HFF-Myc (cell line): ENCODE data around the gene PGC.
A peak's percentile ranks its signal among the peaks of the same experiment; 100 is the strongest.

Experiments
- DNase-seq: peaks from one replicate; pipeline ENCODE4 v3.0.0-alpha.2; 2011; ENCODE audit warnings: low read depth; ENCODE audit errors: extremely low read depth
- H3K4me3 ChIP-seq: replicated peaks from 2 replicates; pipeline ENCODE4 v1.5.1; 2011; ENCODE audit warnings: low read depth, mild to moderate bottlenecking, control low read depth, low read length
- TF ChIP-seq, protein P1 (sequence below): IDR thresholded peaks from 2 replicates; pipeline ENCODE4 v1.5.1; 2012; ENCODE audit warnings: mild to moderate bottlenecking, low read depth, low read length, control low read depth; ENCODE audit errors: missing control alignments

PGC gene

DNA sequence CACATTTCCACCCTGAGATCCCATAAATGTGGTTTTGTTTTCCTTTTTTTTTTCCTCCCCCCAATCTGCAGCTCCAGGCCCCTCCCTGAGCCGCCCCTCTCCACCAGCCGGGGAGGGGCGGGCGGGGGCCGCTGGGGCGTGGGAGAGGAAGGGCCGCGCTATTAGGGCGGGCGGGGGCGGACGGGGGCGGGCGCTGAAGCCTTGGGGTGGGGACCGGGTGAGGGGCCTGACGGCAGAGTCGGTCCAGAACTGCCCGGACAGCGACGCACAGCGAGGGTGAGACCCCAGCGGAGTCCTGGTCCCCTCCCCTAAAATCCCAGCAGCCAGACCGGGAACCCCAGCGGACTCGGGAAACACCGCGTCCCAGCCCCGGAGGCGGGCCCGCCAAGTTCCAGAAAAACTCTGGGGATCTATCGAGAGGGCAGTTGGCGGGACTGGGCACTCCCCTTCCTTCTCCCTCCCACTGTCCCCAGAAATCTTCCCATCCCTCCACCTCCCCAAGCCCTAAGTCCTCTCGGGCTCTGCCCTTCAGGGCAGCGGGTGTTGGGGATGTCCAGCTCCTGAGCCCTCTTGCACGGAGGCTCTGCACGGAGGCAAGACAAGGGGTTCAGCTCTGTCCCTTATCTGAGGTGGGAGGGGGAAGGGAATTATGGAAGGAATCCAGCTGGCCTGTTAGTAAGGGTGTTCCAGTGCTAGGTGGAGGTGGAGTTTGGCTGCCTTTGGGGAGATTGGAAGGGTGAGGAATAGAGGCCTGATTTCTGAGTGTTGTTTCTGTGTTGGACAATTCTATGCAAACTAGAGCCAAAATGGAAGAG, 33.6 kb upstream of the PGC start, which contains the start of gene PRICKLE4:
PRICKLE4 (plus strand) TSS at position 232 of the 815 bp plus-strand sequence. CDS start 2,692 bp downstream, outside the sequence.
- no peak for DNase-seq
- TF ChIP-seq, protein P1, sequence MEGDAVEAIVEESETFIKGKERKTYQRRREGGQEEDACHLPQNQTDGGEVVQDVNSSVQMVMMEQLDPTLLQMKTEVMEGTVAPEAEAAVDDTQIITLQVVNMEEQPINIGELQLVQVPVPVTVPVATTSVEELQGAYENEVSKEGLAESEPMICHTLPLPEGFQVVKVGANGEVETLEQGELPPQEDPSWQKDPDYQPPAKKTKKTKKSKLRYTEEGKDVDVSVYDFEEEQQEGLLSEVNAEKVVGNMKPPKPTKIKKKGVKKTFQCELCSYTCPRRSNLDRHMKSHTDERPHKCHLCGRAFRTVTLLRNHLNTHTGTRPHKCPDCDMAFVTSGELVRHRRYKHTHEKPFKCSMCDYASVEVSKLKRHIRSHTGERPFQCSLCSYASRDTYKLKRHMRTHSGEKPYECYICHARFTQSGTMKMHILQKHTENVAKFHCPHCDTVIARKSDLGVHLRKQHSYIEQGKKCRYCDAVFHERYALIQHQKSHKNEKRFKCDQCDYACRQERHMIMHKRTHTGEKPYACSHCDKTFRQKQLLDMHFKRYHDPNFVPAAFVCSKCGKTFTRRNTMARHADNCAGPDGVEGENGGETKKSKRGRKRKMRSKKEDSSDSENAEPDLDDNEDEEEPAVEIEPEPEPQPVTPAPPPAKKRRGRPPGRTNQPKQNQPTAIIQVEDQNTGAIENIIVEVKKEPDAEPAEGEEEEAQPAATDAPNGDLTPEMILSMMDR = no peak
- peak within 1 kb of the TSS; percentile 57 for H3K4me3 ChIP-seq

DNA sequence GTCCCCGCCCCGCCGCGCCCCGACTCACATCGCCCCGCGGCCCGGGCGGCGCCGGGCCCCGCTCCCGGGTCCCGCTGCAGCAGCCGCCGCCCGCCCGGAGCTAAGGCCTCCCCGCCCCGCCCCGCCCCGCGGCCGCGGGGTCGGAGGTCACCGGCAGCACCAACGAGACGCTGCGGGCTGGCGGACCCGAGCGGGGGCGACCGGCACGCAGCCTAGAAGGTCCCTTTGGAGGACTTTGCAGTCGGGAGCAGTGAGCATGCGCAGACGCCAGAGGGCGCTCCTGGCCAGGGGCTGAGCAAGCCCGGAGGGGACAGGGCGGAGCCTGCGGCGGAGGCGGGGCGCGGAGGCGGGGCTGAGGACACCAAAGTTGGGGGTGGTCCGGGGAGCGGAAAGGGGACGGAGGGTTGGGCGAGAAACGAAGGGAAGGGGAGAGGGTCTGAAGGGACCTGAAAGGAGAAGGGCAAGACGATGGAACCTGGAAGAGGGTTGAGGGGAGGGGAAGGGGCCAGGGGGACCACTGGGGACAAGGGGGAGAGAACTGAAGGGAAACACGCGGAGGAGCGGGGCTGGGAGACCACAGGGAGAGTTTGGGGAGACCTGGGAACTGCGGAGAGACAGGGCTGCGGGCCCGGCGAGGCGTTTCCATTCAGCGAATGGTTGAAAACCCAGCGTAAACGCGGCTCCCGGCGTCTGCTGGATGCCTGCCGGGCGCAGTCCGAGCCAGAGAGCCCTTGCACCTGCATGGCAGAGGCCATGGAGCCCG, 32.8 kb upstream of the PGC start, which contains the start of gene FRS3:
FRS3 (minus strand) TSS at position 113 of the 763 bp plus-strand sequence. CDS start 2,913 bp downstream, outside the sequence.
- TF ChIP-seq, protein P1 = peak; percentile 90
- peak; percentile 75 for DNase-seq
- H3K4me3 ChIP-seq = peak within 1 kb of the TSS; percentile 57

DNA sequence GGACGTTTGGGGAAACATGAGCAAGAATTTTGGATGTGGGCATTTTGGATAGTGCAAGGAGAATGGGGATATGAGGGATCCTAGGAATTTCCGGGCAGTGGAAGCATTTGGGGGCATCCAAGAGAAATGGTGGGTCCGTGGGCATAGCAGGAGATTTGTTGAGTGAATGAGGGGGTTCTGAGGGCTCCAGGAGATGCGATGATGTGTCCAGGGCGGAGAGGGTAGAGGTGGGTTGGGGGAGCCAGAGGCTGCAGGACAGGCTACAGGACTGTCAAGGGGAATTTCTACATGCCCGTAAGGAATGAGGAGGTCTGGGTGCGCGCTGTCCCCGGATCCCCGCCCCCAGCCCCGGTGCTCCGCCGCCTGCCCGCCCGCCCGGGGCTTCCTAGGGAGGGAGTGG, 32.1 kb upstream of the PGC start:
- peak overlapping the region; percentile 57 for H3K4me3 ChIP-seq
- no peak for DNase-seq
- TF ChIP-seq, protein P1 = no peak

DNA sequence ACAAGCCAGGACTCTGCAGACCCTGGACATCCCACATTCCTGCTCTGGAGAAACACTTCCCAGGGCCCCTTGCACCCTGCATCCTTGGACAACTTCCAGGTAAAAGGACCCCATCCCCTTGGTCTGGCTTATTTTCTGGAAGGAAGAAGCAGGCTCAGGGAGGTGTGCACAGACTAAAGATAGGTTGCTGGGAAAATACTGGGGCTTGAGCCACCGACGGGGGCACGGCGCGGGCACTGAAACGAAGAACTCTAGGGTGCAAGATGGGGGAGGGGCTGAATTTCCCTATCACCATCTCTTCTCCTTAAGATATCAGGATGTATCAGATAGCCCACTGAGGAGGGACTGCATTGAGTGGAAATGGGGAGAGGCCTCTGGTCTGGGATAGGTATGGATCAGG, 31.7 kb upstream of the PGC start:
- peak overlapping the region; percentile 57 for H3K4me3 ChIP-seq
- TF ChIP-seq, protein P1 = no peak
- DNase-seq = no peak

DNA sequence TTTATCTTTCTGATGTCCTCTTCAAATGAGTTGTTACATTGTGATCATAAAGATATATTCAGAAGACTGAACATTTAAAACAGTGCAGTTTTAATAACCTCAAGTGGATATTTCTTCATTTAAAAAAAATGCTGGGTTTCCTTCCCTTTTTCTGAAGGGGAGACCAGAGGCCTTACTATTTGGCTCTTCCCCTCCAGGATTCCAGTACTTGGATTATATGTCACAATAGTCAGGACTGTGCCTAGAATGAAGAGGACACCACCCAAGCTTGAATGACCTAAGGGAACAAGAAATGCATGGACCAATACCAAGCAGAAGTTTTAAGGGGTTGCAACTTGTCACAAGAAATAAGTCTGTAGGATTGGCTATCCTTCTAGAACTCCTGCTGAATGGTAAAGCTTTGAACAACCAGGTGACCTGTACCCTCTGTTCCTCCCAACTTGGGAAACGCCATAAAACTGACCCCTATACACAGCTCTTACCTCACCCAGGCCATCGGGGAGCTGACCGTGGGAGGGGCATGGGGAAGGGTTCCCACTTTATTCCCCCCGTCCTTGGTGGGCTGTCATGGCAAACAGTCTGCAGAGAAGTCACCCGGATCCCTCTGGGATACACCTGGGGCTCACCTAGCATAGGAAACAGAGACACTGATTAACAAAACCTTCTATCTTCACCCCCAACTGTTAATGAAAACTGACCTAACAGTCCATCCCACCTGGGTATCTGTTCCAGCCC, 30.5 kb upstream of the PGC start:
- TF ChIP-seq, protein P1 = no peak
- DNase-seq = no peak
- no peak overlapping the region for H3K4me3 ChIP-seq

DNA sequence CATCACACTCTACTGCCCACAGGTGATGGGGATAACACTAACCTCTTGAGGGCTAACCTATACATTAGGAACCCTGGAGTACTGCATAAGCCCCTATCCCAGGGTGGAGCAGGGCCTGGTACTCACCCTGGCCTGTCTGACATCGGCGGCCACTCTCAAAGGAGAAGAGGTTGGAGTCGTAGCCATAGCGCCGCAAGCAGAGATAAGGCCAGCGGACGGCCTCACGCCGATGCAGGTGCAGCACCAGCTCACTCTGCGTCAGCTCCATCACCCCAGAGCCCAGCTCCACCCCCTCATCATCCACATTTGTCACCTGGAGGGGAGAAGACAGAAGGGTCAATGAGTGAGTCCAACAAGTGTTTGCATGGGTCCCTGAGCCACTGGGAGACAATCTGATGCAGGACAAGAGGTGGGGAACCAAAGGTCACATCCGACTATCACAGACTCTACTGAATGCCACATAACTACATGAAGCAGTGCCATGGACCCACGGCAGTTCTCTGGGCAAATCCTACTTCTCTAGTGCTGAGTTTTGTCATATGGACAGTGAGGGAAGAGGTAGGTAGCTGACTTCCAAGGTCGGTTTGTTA, 28.2 kb upstream of the PGC start:
- H3K4me3 ChIP-seq = no peak overlapping the region
- TF ChIP-seq, protein P1 = no peak
- no peak for DNase-seq
